GM12892 (cell line): Measurements from ENCODE around the gene INHBC.

Source experiments
- POLR2A ChIP-seq: IDR thresholded peaks from 2 replicates; pipeline ENCODE4 v1.6.1; 2011; ENCODE audit warnings: low read depth, low read length, control low read depth
- POLR2AphosphoS5 ChIP-seq: IDR thresholded peaks from 2 replicates; pipeline ENCODE4 v1.6.1; 2011; ENCODE audit warnings: low read depth, low read length, control low read depth
- TAF1 ChIP-seq: IDR thresholded peaks from 2 replicates; pipeline ENCODE4 v1.6.1; 2011; ENCODE audit warnings: low read depth, mild to moderate bottlenecking, control low read depth, low read length, borderline replicate concordance

DNA sequence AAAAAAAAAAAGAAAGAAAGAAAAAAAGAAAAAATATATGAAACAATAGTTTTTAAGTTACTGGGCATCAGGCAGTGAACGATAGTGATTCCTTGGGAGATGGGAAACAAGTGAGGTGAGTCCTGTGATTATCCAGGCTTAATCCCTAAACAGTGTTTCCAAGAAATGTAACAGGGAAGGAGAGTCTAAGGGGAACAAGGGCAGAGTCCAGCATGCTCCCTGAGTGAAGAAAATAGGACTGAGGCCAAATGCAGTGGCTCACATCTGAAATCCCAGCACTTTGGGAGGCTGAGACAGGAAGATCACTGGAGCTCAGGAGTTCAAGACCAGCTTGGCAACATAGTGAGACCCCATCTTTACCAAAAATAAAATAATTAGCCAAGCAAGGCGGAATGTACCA lies 44.4 kb upstream of the INHBC start:
- no peak for TF ChIP-seq POLR2A
- no peak for TF ChIP-seq POLR2AphosphoS5
- TF ChIP-seq TAF1 = no peak
